Mesothelial cell of epicardium (in vitro differentiated cells): ENCODE measurements around the gene TCERG1L. TPM values are rescaled to one million over a fixed set of nuclear protein-coding genes. Genes with fewer than 3 reads are reported as not detected.
A peak's percentile ranks its signal among the peaks of the same experiment; 100 is the strongest.

Experiments
- DNase-seq, 2 experiments: peaks; one replicate each; pipeline ENCODE4 v3.0.0; 2021; ENCODE audit warnings: low spot score in 2 of 2; ENCODE audit not compliant: unreplicated experiment in 2 of 2
- H3K27ac Mint-ChIP-seq: 2 replicates; pipeline ENCODE4 v1.8.0; 2021; ENCODE audit warnings: mixed read lengths
- H3K27me3 Mint-ChIP-seq: 2 replicates; pipeline ENCODE4 v1.8.0; 2021; ENCODE audit warnings: low read depth, mixed read lengths
- H3K36me3 Mint-ChIP-seq: 2 replicates; pipeline ENCODE4 v1.8.0; 2021; ENCODE audit warnings: mixed read lengths
- H3K4me1 Mint-ChIP-seq: 2 replicates; pipeline ENCODE4 v1.8.0; 2021; ENCODE audit warnings: mixed read lengths
- H3K4me3 Mint-ChIP-seq: 2 replicates; pipeline ENCODE4 v1.8.0; 2021; ENCODE audit warnings: mild to moderate bottlenecking, moderate library complexity, mixed read lengths
- H3K9me3 Mint-ChIP-seq: 2 replicates; pipeline ENCODE4 v1.8.0; 2021; ENCODE audit warnings: mixed read lengths
- total RNA-seq: library from RNA; stranded (reverse); gene quantifications from 3 replicates; pipeline ENCODE4 v1.2.1, GENCODE V29; 2021
- TF ChIP-seq, protein P1 (sequence below): fragments of 200-600 bp; sonication (generic); IDR thresholded peaks from one replicate; pipeline ENCODE4 v1.5.0; 2021; ENCODE audit warnings: antibody characterized with exemption; ENCODE audit not compliant: unreplicated experiment

The TCERG1L gene
- total RNA-seq, 1 donor from 2014 or later, result 0.63 TPM

DNA sequence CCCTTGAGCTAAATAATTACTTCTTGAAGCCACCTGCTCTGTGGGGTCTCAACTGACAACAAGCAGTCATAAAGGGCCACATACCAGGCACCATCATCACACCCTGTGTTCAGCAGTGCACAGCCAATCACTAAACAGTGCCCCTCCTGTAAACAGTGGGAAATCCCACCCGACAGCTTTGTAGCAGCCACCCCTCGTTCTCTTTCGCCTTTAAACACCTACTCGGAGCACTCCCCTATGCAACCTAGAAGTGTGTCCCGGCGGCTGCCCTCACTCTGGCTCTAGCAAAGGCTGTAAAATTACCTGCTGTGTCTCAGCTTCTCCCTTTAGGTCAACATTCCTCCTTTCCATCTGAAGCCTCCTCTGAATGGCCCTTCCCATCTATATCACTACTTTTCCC lies 111.9 kb downstream of the TCERG1L start:
- TF ChIP-seq, protein P1, sequence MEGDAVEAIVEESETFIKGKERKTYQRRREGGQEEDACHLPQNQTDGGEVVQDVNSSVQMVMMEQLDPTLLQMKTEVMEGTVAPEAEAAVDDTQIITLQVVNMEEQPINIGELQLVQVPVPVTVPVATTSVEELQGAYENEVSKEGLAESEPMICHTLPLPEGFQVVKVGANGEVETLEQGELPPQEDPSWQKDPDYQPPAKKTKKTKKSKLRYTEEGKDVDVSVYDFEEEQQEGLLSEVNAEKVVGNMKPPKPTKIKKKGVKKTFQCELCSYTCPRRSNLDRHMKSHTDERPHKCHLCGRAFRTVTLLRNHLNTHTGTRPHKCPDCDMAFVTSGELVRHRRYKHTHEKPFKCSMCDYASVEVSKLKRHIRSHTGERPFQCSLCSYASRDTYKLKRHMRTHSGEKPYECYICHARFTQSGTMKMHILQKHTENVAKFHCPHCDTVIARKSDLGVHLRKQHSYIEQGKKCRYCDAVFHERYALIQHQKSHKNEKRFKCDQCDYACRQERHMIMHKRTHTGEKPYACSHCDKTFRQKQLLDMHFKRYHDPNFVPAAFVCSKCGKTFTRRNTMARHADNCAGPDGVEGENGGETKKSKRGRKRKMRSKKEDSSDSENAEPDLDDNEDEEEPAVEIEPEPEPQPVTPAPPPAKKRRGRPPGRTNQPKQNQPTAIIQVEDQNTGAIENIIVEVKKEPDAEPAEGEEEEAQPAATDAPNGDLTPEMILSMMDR, result no peak
- DNase-seq, result peak in 1 of 2 experiments; percentile 28

GRCh38 chr10:131198843-131199242 lies 112.7 kb downstream of the TCERG1L start:
- Mint-ChIP-seq H3K36me3 (no peaks in the 10 kb centered on the region), H3K4me3 (no peak overlapping the region), H3K27ac (no peak overlapping the region), H3K9me3 (no peaks in the 10 kb centered on the region), H3K4me1 (no peaks in the 10 kb centered on the region), H3K27me3 (peaks cover 5% of the 10 kb centered on the region)
- peak; percentile 13 to 34 for DNase-seq
- TF ChIP-seq, protein P1, result no peak

More for the DNA sequence above, 111.9 kb downstream of the TCERG1L start:
- no peaks in the 10 kb centered on the region for H3K9me3 Mint-ChIP-seq
- peaks cover 5% of the 10 kb centered on the region for H3K27me3 Mint-ChIP-seq
- H3K27ac Mint-ChIP-seq, result no peak overlapping the region
- no peaks in the 10 kb centered on the region for H3K36me3 Mint-ChIP-seq
- no peaks in the 10 kb centered on the region for H3K4me1 Mint-ChIP-seq
- no peak overlapping the region for H3K4me3 Mint-ChIP-seq

DNA sequence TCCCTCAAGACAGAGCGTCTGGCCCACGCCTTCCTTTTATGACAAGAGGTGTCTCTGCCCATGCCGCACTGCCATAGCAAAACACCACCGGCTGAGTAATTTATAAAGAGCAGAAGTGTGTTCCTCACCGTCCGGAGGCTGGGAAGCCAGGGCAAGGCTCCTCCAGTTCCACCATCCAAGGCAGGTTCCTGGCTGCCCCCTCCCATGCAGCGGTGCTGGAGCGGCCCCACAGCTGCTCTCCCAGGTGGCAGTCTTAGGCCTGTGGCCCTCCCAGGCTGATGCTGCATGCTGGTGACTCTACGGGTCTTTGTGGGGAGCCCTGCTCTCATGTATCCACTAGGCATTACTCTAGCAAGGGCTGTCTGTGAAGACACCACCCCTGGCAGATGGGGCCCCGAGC lies 113.1 kb downstream of the TCERG1L start:
- H3K4me1 Mint-ChIP-seq, result no peaks in the 10 kb centered on the region
- DNase-seq, result peak; percentile 16 to 27
- TF ChIP-seq, protein P1, result no peak
- peaks cover 5% of the 10 kb centered on the region for H3K27me3 Mint-ChIP-seq
- no peak overlapping the region for H3K27ac Mint-ChIP-seq
- H3K9me3 Mint-ChIP-seq, result peaks cover 2% of the 10 kb centered on the region
- H3K4me3 Mint-ChIP-seq, result no peak overlapping the region
- H3K36me3 Mint-ChIP-seq, result no peaks in the 10 kb centered on the region

DNA sequence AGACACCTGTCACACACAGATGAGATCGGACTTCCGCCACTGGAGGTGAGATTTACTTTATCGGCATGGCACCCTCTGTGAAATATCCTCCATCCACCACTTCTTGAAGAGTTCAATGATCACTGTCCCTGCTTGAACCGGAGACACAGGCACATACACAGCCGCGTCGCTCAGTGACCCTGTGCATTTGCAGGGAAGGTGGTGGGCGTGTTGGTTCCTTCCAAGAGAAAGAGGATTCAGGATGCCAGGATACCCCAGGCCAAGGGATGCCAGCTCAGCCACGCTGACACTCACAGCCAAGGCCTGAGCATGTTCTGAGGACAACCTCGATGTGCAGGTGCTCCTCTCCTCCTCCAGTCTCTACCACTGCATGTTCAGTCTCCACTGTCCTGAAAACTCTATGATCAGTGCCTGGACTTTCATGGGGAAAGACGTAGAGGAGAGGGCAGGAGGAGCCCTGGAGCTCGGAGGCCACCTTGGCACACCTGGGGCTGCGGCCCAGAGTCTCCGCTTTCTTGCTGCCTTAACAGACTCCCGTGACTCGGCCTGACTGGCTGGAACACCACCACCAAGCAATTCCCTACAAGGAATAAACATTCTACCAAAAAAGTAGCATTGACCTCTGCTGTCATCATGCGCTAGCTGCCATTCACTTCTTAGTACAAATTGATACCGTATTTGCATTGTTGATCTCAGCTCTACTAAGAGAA lies 115.2 kb downstream of the TCERG1L start:
- Mint-ChIP-seq H3K36me3 (no peaks in the 10 kb centered on the region), H3K4me1 (no peaks in the 10 kb centered on the region), H3K9me3 (peaks cover 7% of the 10 kb centered on the region), H3K27me3 (peaks cover 5% of the 10 kb centered on the region), H3K27ac (no peak overlapping the region), H3K4me3 (no peak overlapping the region)
- TF ChIP-seq, protein P1, result no peak
- peak in 1 of 2 experiments; percentile 34 for DNase-seq

- TF ChIP-seq, protein P1, result no peak
- H3K36me3 Mint-ChIP-seq, result no peaks in the 10 kb centered on the region
- H3K4me1 Mint-ChIP-seq, result no peaks in the 10 kb centered on the region
Measured at GRCh38 chr10:131195558-131196159, 115.9 kb downstream of the TCERG1L start.

More at GRCh38 chr10:131195558-131196159, 115.9 kb downstream of the TCERG1L start:
- peaks cover 7% of the 10 kb centered on the region for H3K9me3 Mint-ChIP-seq
- no peak overlapping the region for H3K27ac Mint-ChIP-seq
- no peak overlapping the region for H3K4me3 Mint-ChIP-seq
- H3K27me3 Mint-ChIP-seq, result peaks cover 5% of the 10 kb centered on the region
- peak; percentile 18 to 22 for DNase-seq
